Adipocyte (in vitro differentiated cells): Measurements from ENCODE around the gene FAM184A.
"Not testable (repeated sequence)": the region's sequence is repeated elsewhere in the genome, so short reads cannot be mapped to it uniquely, and the experiment has no call there.

Experiments used
- DNase-seq: peaks from one replicate; pipeline ENCODE4 v3.0.0-alpha.2; 2015; ENCODE audit warnings: low read depth
- H3K27me3 ChIP-seq: replicated peaks from 2 replicates; pipeline ENCODE4 v1.7.0; 2013; ENCODE audit warnings: mild to moderate bottlenecking, low read length, moderate library complexity; ENCODE audit not compliant: control insufficient read depth, insufficient read depth
- H3K36me3 ChIP-seq: 2 replicates; pipeline ENCODE4 v1.7.0; 2013; ENCODE audit warnings: low read length, mild to moderate bottlenecking, moderate library complexity; ENCODE audit not compliant: control insufficient read depth, insufficient read depth, severe bottlenecking
- H3K4me1 ChIP-seq: 2 replicates; pipeline ENCODE4 v1.7.0; 2013; ENCODE audit warnings: mild to moderate bottlenecking, low read length, moderate library complexity; ENCODE audit not compliant: control insufficient read depth, insufficient read depth
- H3K4me3 ChIP-seq: 2 replicates; pipeline ENCODE4 v1.7.0; 2013; ENCODE audit warnings: mild to moderate bottlenecking, low read length, moderate library complexity
- H3K9ac ChIP-seq: 2 replicates; pipeline ENCODE4 v1.7.0; 2013; ENCODE audit warnings: mild to moderate bottlenecking, low read length, moderate library complexity
- H3K9me3 ChIP-seq: 2 replicates; pipeline ENCODE4 v1.7.0; 2013; ENCODE audit warnings: mild to moderate bottlenecking, low read length, moderate library complexity; ENCODE audit not compliant: control insufficient read depth

Gene FAM184A

GRCh38 chr6:119027465-119027864 lies 51.0 kb downstream of the FAM184A start:
- H3K9ac ChIP-seq, result no peak overlapping the region
- H3K4me1 ChIP-seq, result no peaks in the 10 kb centered on the region
- no peak for DNase-seq
- no peaks in the 10 kb centered on the region for H3K9me3 ChIP-seq
- H3K36me3 ChIP-seq, result no peaks in the 10 kb centered on the region
- no peak overlapping the region for H3K4me3 ChIP-seq
- no peaks in the 10 kb centered on the region for H3K27me3 ChIP-seq

- Histone ChIP-seq H3K4me1 (no peaks in the 10 kb centered on the region), H3K9ac (no peak overlapping the region), H3K36me3 (no peaks in the 10 kb centered on the region), H3K4me3 (no peak overlapping the region), H3K9me3 (no peaks in the 10 kb centered on the region), H3K27me3 (no peaks in the 10 kb centered on the region)
- DNase-seq, result no peak
Measured at GRCh38 chr6:119026822-119027221, 51.6 kb downstream of the FAM184A start.

GRCh38 chr6:119025793-119026192 lies 52.7 kb downstream of the FAM184A start:
- DNase-seq, result no peak
- H3K4me1 ChIP-seq, result no peaks in the 10 kb centered on the region
- no peak overlapping the region for H3K4me3 ChIP-seq
- no peaks in the 10 kb centered on the region for H3K36me3 ChIP-seq
- H3K9me3 ChIP-seq, result no peaks in the 10 kb centered on the region
- H3K27me3 ChIP-seq, result no peaks in the 10 kb centered on the region
- H3K9ac ChIP-seq, result no peak overlapping the region

GRCh38 chr6:119024111-119024510 lies 54.4 kb downstream of the FAM184A start:
- no peak overlapping the region for H3K4me3 ChIP-seq
- H3K27me3 ChIP-seq, result no peaks in the 10 kb centered on the region
- no peaks in the 10 kb centered on the region for H3K9me3 ChIP-seq
- DNase-seq, result no peak
- no peak overlapping the region for H3K9ac ChIP-seq
- H3K36me3 ChIP-seq, result no peaks in the 10 kb centered on the region
- no peaks in the 10 kb centered on the region for H3K4me1 ChIP-seq

GRCh38 chr6:119022796-119023195 lies 55.7 kb downstream of the FAM184A start:
- Histone ChIP-seq H3K9ac (no peak overlapping the region), H3K4me3 (no peak overlapping the region), H3K36me3 (no peaks in the 10 kb centered on the region)

GRCh38 chr6:119020597-119021561 lies 57.6 kb downstream of the FAM184A start:
- no peaks in the 10 kb centered on the region for H3K36me3 ChIP-seq
- H3K4me3 ChIP-seq, result no peak overlapping the region
- H3K9me3 ChIP-seq, result no peaks in the 10 kb centered on the region

More at GRCh38 chr6:119022796-119023195, 55.7 kb downstream of the FAM184A start:
- Histone ChIP-seq H3K27me3 (no peaks in the 10 kb centered on the region), H3K9me3 (no peaks in the 10 kb centered on the region), H3K4me1 (no peaks in the 10 kb centered on the region)
- DNase-seq, result no peak

GRCh38 chr6:119015165-119015564 lies 63.3 kb downstream of the FAM184A start:
- not testable (repeated sequence) for H3K9me3 ChIP-seq, H3K4me3 ChIP-seq

More at GRCh38 chr6:119020597-119021561, 57.6 kb downstream of the FAM184A start:
- Histone ChIP-seq H3K4me1 (no peaks in the 10 kb centered on the region), H3K27me3 (no peaks in the 10 kb centered on the region), H3K9ac (no peak overlapping the region)
- no peak for DNase-seq

GRCh38 chr6:119012521-119012920 lies 65.9 kb downstream of the FAM184A start:
- Histone ChIP-seq H3K4me3 (no peak overlapping the region), H3K36me3 (no peaks in the 10 kb centered on the region), H3K9me3 (no peaks in the 10 kb centered on the region), H3K9ac (no peak overlapping the region), H3K4me1 (no peaks in the 10 kb centered on the region), H3K27me3 (no peaks in the 10 kb centered on the region)
- DNase-seq, result no peak

More at GRCh38 chr6:119015165-119015564, 63.3 kb downstream of the FAM184A start:
- not testable (repeated sequence) for H3K9ac ChIP-seq, DNase-seq, H3K27me3 ChIP-seq, H3K4me1 ChIP-seq, H3K36me3 ChIP-seq

GRCh38 chr6:119009266-119009665 lies 69.2 kb downstream of the FAM184A start:
- DNase-seq, H3K9me3 ChIP-seq, H3K27me3 ChIP-seq, H3K36me3 ChIP-seq, H3K4me3 ChIP-seq, H3K9ac ChIP-seq, H3K4me1 ChIP-seq: not testable (repeated sequence)

GRCh38 chr6:119006974-119007373 lies 71.5 kb downstream of the FAM184A start:
- Histone ChIP-seq H3K36me3 (no peaks in the 10 kb centered on the region), H3K4me1 (no peaks in the 10 kb centered on the region), H3K27me3 (no peaks in the 10 kb centered on the region), H3K9ac (no peak overlapping the region), H3K4me3 (no peak overlapping the region), H3K9me3 (no peaks in the 10 kb centered on the region)
- DNase-seq, result no peak

- no peak overlapping the region for H3K4me3 ChIP-seq
- H3K27me3 ChIP-seq, result no peaks in the 10 kb centered on the region
- no peak for DNase-seq
- no peaks in the 10 kb centered on the region for H3K36me3 ChIP-seq
- no peak overlapping the region for H3K9ac ChIP-seq
- peaks cover 3% of the 10 kb centered on the region for H3K4me1 ChIP-seq
- no peaks in the 10 kb centered on the region for H3K9me3 ChIP-seq
Measured at GRCh38 chr6:119002069-119002468, 76.4 kb downstream of the FAM184A start.
